Liver (tissue), 9 donors: ENCODE data around the gene ESPN. TPM values are rescaled to one million over a fixed set of nuclear protein-coding genes. Genes with fewer than 3 reads are reported as not detected.

ENCODE experiments used
- DNase-seq: peaks from one replicate; pipeline ENCODE4 v3.0.0-alpha.2; 2017; ENCODE audit warnings: low spot score
- H3K27ac ChIP-seq, 2 donors: one replicate each; pipeline ENCODE4 v1.7.0; 2013; ENCODE audit warnings: inconsistent platforms in 2 of 2, low read length in 2 of 2, control low read depth in 1 of 2, low read depth in 1 of 2, mild to moderate bottlenecking in 1 of 2
- H3K27me3 ChIP-seq, 4 donors: one replicate each; pipeline versions ENCODE4 v1.6.1 to v1.7.0; 2013; ENCODE audit warnings: low read length in 3 of 4, inconsistent platforms in 1 of 4, mild to moderate bottlenecking in 1 of 4, moderate library complexity in 1 of 4; ENCODE audit not compliant: control insufficient read depth in 4 of 4, insufficient read depth in 4 of 4
- H3K36me3 ChIP-seq, 4 donors: one replicate each; pipeline versions ENCODE4 v1.6.1 to v1.7.0; 2013; ENCODE audit warnings: low read length in 3 of 4, mild to moderate bottlenecking in 3 of 4, low read depth in 1 of 4, moderate library complexity in 1 of 4; ENCODE audit not compliant: control insufficient read depth in 4 of 4, insufficient read depth in 3 of 4
- H3K4me1 ChIP-seq, 4 donors: one replicate each; pipeline versions ENCODE4 v1.6.1 to v1.7.0; 2013; ENCODE audit warnings: low read length in 3 of 4, mild to moderate bottlenecking in 3 of 4, moderate library complexity in 1 of 4; ENCODE audit not compliant: control insufficient read depth in 4 of 4, insufficient read depth in 4 of 4
- H3K4me3 ChIP-seq, 3 donors: one replicate each; pipeline versions ENCODE4 v1.6.1 to v1.7.0; 2013; ENCODE audit warnings: low read length in 3 of 3, control low read depth in 1 of 3, low read depth in 1 of 3, mild to moderate bottlenecking in 1 of 3
- H3K9ac ChIP-seq, 2 donors: one replicate each; pipeline ENCODE4 v1.7.0; 2013; ENCODE audit warnings: low read length in 2 of 2, mild to moderate bottlenecking in 2 of 2, moderate library complexity in 2 of 2, control low read depth in 1 of 2, low read depth in 1 of 2
- H3K9me3 ChIP-seq, 4 donors: one replicate each; pipeline versions ENCODE4 v1.6.1 to v1.7.0; 2013; ENCODE audit warnings: low read length in 3 of 4; ENCODE audit not compliant: control insufficient read depth in 4 of 4
- CTCF ChIP-seq: fragments of 150-350 bp; IDR thresholded peaks from 2 replicates; pipeline ENCODE4 v1.5.1; 2017; ENCODE audit warnings: improper control_type of control experiment, low read depth, low read length; ENCODE audit not compliant: missing input control
- FOXA1 ChIP-seq: IDR thresholded peaks from 2 replicates; pipeline ENCODE4 v1.6.1; 2016; ENCODE audit warnings: antibody characterized with exemption
- FOXA2 ChIP-seq: IDR thresholded peaks from 2 replicates; pipeline ENCODE4 v1.6.1; 2016; ENCODE audit warnings: antibody characterized with exemption
- HNF4A ChIP-seq, 2 donors: conservative IDR thresholded peaks; 2 replicates each; pipeline ENCODE4 v1.6.1; 2016; ENCODE audit warnings: antibody characterized with exemption in 2 of 2, mild to moderate bottlenecking in 2 of 2
- HNF4G ChIP-seq: IDR thresholded peaks from 2 replicates; pipeline ENCODE4 v1.6.1; 2016; ENCODE audit warnings: antibody characterized with exemption
- NR2F2 ChIP-seq: IDR thresholded peaks from 2 replicates; pipeline ENCODE4 v1.6.1; 2016; ENCODE audit warnings: antibody characterized with exemption
- RAD21 ChIP-seq, 2 donors: IDR thresholded peaks; 2 replicates each; pipeline ENCODE4 v1.6.1; 2016; ENCODE audit warnings: antibody characterized with exemption in 2 of 2, mild to moderate bottlenecking in 2 of 2
- REST ChIP-seq: IDR thresholded peaks from 2 replicates; pipeline ENCODE4 v1.6.1; 2016; ENCODE audit warnings: antibody characterized with exemption, mild to moderate bottlenecking
- SP1 ChIP-seq: IDR thresholded peaks from 2 replicates; pipeline ENCODE4 v1.6.1; 2018; ENCODE audit warnings: antibody characterized with exemption, mild to moderate bottlenecking
- TAF1 ChIP-seq: conservative IDR thresholded peaks from 2 replicates; pipeline ENCODE4 v1.6.1; 2016; ENCODE audit warnings: antibody characterized with exemption, mild to moderate bottlenecking
- YY1 ChIP-seq: IDR thresholded peaks from 2 replicates; pipeline ENCODE4 v1.6.1; 2016; ENCODE audit warnings: antibody characterized with exemption, mild to moderate bottlenecking
- ZBTB33 ChIP-seq: IDR thresholded peaks from 2 replicates; pipeline ENCODE4 v1.6.1; 2016; ENCODE audit warnings: antibody characterized with exemption
- WGBS: extraction: QIAGEN DNeasy Blood & Tissue Kit; methylation state at CpG from one replicate; pipeline ENCODE4 v1.1.7; 2013; 5-methylcytosine and 5-hydroxymethylcytosine counted together
- polyA plus RNA-seq, 2 donors: library from polyadenylated mRNA; stranded (reverse) in 1 of 2; unstranded in 1 of 2; fragments of 200-250 nt in 1 of 2; fragments of >200 nt in 1 of 2; fragmentation: Nextera tagmentation in 1 of 2; extraction: Ambion mirVana in 1 of 2; gene quantifications; one replicate each; pipeline versions ENCODE4 v1.2.1 to v1.2.3, GENCODE V29; 2013 to 2015
- total RNA-seq, 2 donors: library from RNA; depleted of rRNA; stranded (reverse); fragments of >200 nt; gene quantifications; one replicate each; pipeline ENCODE4 v1.2.3, GENCODE V29; 2014
- donor health status: healthy.
- donor health status: healthy.
- donor health status: healthy.
- donor health status: healthy.
- donor health status: healthy.

Gene ESPN
- total and polyA plus RNA-seq, 4 donors = 61.5 to 103 (median 68.2) TPM

GRCh38 chr1:6497215-6497866, 72.8 kb downstream of the ESPN start:
- Histone ChIP-seq H3K9ac (no peak overlapping the region), H3K36me3 (no peaks in the 10 kb centered on the region), H3K9me3 (no peaks in the 10 kb centered on the region), H3K27me3 (no peaks in the 10 kb centered on the region), H3K27ac (no peak overlapping the region), H3K4me1 (peaks cover 2 to 14% (median 5%) of the 10 kb centered on the region in 4 donors), H3K4me3 (peak overlapping the region in 2 of 3 donors; percentile 31 to 61)
- 1% methylated on average over 74 of the region's 74 CpGs for WGBS
- TF ChIP-seq FOXA1 (no peak), HNF4G (no peak), YY1 (no peak), CTCF (no peak), SP1 (no peak), RAD21 (IDR thresholded peaks at IDR 0.05) (no peak), REST (no peak)
- peak; percentile 50 for DNase-seq

- Histone ChIP-seq H3K27ac (no peak overlapping the region), H3K36me3 (no peaks in the 10 kb centered on the region), H3K4me1 (peaks cover 2 to 14% (median 5%) of the 10 kb centered on the region in 4 donors), H3K9me3 (no peaks in the 10 kb centered on the region), H3K4me3 (peak overlapping the region in 1 of 3 donors; percentile 61), H3K27me3 (no peaks in the 10 kb centered on the region), H3K9ac (no peak overlapping the region)
- DNase-seq = no peak
- no peak for TF ChIP-seq FOXA1
- TF ChIP-seq RAD21 (IDR thresholded peaks at IDR 0.05) = no peak
- no peak for TF ChIP-seq NR2F2
- TF ChIP-seq HNF4G = no peak
- 44% methylated on average over 20 of the region's 20 CpGs for WGBS
Measured at GRCh38 chr1:6497867-6498575, 73.4 kb downstream of the ESPN start.

GRCh38 chr1:6498576-6499111, 74.1 kb downstream of the ESPN start:
- Histone ChIP-seq H3K36me3 (no peaks in the 10 kb centered on the region), H3K9ac (no peak overlapping the region), H3K27ac (no peak overlapping the region), H3K27me3 (no peaks in the 10 kb centered on the region), H3K4me3 (no peak overlapping the region), H3K4me1 (peaks cover 2 to 14% (median 5%) of the 10 kb centered on the region in 4 donors), H3K9me3 (no peaks in the 10 kb centered on the region)
- DNase-seq = no peak
- 84% methylated on average over 13 of the region's 13 CpGs for WGBS
- TF ChIP-seq HNF4A (conservative IDR thresholded peaks at IDR 0.05) (no peak), FOXA2 (no peak), YY1 (no peak), FOXA1 (no peak), TAF1 (no peak), ZBTB33 (no peak)
